ENCODE measurements around the gene TBX2. TPM values are rescaled to one million over a fixed set of nuclear protein-coding genes. Genes with fewer than 3 reads are reported as not detected.

TBX2 gene
- polyA plus RNA-seq, 1 experiment: 7.8 TPM

DNA sequence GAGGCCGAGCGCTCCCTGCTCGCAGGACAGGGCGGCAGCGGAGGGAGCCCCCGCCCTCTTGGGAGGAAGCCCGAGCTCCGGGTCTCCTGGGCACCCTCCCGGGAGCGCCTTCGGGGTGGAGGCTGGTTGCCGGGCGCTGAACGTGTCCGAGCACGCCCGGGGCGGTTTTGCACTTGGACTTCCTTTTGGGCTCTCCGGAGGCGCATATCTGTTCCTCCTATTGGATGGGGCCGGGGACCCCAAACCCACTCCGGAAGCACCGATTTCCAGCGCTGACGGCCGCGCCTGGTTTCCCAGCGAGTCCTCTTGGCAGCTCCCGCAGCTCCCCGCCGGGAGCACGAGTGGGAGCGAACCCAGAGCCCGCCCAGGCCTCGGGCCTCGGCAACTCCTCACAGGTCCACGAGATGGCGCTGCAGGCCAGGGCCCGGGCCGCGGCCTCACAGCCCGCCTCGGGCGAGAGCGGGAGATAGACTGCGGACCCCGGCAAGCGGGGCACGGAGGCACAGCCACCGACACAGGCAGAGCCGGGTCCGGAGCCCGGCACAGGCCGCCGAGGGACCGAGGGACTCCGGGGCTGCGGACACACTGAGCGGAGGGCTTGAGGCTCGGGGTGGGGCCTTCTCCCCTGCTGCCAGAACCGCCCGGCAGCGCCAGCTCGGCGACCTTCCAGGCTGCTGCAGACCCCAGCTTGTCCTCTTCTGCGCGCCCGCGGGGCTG lies 12.7 kb downstream of the TBX2 start:
- POLR2A ChIA-PET: no interaction called here
- peak; percentile 91 for TF ChIP-seq CTCF (IDR thresholded peaks at IDR 0.05; ENCODE audit: insufficient read depth, low read depth, low read length)
- H3K36me3 ChIP-seq (ENCODE audit: control insufficient read depth, insufficient read depth, low read length): peaks cover 1% of the 10 kb centered on the region

DNA sequence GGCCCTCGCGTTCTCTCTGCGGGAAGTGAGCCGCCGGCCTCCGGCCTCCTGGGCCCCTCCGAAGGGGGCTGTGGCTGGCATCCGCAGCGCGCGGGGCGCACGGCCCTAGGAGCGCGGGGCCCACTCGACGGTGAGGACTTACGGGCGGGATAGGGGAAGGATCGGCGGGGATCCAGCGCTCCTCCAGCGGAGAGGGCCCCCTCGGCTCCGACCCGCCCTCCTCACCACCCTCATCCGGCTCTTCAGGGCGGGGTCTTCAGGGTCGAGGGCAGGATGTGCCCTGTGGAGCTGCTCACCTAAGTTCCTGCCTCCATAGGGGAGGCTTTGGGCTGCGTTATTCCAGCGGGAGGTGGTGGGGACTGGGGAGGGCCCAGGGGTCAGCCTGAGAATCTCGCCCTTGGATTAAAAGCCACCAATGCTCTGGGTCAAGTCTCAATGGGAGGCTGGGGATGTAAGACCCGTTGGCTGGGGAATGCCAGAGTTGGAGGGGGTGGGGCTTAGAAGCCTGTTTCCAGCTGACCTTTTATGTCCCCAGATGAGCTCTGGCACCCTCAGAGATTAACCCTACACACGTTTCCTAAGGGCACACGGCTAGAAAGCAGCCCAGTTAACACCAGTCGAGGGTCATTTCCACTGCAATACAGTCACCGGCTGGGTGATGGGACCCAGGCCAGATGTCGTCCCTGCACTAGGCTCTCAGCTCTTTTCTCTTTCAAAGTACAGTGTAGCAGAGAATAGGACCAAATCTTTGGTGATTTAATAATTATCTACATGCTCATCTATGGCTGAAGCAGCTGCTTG lies 13.4 kb downstream of the TBX2 start:
- H3K4me3 ChIP-seq (ENCODE audit: low read depth, low read length): peak overlapping the region; percentile 66
- peaks cover 1% of the 10 kb centered on the region for H3K36me3 ChIP-seq (ENCODE audit: control insufficient read depth, insufficient read depth, low read length)
- DNase-seq (ENCODE audit: low read depth): no peak
- ChIA-PET POLR2A (no interaction called here), CTCF (interaction anchor here (0.6 to 14.0 kb wide), 39 partner anchors 8 to 1728 kb away, joined by 3 to 206 read pairs (median 6); partner anchors contain the start of gene TBX2)
- no peaks in the 10 kb centered on the region for H3K27me3 ChIP-seq (ENCODE audit: control insufficient read depth, insufficient read depth, low read length)
- no peak for TF ChIP-seq CTCF (IDR thresholded peaks at IDR 0.05; ENCODE audit: insufficient read depth, low read depth, low read length)

More for the DNA sequence above, 12.7 kb downstream of the TBX2 start:
- no peak for DNase-seq (ENCODE audit: low read depth)
- Histone ChIP-seq H3K4me3 (ENCODE audit: low read depth, low read length) (peak overlapping the region; percentile 66), H3K27me3 (ENCODE audit: control insufficient read depth, insufficient read depth, low read length) (no peaks in the 10 kb centered on the region)
- CTCF ChIA-PET: interaction anchor here (0.6 to 14.0 kb wide), 61 partner anchors 8 to 1729 kb away, joined by 3 to 206 read pairs (median 5); partner anchors contain the start of gene TBX2

GRCh38 chr17:61413661-61414126 lies 14.1 kb downstream of the TBX2 start:
- H3K27me3 ChIP-seq (ENCODE audit: control insufficient read depth, insufficient read depth, low read length): no peaks in the 10 kb centered on the region
- no peak for DNase-seq (ENCODE audit: low read depth)
- CTCF ChIA-PET: interaction anchor here (0.6 to 14.0 kb wide), 16 partner anchors 12 to 442 kb away, joined by 3 to 206 read pairs (median 12); no protein-coding TSS in a partner anchor
- peaks cover under 1% of the 10 kb centered on the region for H3K36me3 ChIP-seq (ENCODE audit: control insufficient read depth, insufficient read depth, low read length)
- POLR2A ChIA-PET: no interaction called here
- no peak for TF ChIP-seq CTCF (IDR thresholded peaks at IDR 0.05; ENCODE audit: insufficient read depth, low read depth, low read length)
- H3K4me3 ChIP-seq (ENCODE audit: low read depth, low read length): no peak overlapping the region

DNA sequence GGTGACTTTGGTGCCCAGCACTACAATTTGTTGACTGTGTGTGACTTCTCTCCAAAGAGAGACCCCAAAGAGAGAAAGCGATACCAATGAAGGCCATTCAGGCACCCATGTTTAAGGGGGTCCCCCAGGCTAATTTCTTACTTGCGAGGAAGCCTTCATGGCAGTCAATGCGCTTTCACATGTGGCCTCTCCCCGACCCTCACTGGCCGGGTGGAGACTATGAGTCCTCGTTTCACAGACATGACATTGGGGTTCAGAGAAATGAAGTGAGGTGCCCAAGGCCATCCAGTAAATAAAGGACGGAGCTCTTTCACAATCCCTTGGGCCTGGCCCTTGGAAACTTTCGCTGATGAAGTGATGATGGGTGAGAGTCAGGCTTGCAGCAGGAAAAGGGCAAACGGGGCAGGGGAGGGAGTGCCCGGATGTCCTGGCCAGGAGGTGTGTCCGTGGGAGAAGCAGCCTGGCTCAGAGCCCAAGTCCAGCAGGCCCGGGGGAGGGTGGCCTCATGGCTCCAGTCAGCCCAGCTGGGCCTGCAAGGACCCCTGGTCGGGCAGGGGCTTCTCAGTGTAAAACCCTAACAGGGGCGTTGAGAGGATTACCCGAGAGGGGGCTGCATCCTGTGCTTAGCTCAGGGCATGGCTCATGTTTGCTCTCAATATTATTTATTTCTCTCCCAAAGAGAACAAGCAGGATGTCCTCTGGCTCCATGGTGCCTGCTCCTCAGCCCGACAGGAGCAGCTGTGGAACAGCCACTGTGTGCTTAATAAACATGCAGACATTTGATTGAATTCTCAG lies 14.7 kb downstream of the TBX2 start:
- no peaks in the 10 kb centered on the region; the same call in 1 of the 2 replicates for H3K36me3 ChIP-seq (ENCODE audit: control insufficient read depth, insufficient read depth, low read length)
- DNase-seq (ENCODE audit: low read depth): no peak
- no peak for TF ChIP-seq CTCF (IDR thresholded peaks at IDR 0.05; ENCODE audit: insufficient read depth, low read depth, low read length)
- POLR2A ChIA-PET: no interaction called here
- H3K4me3 ChIP-seq (ENCODE audit: low read depth, low read length): no peak overlapping the region
- CTCF ChIA-PET: interaction anchor here (0.6 to 14.0 kb wide), 13 partner anchors 12 to 651 kb away, joined by 3 to 206 read pairs (median 4); no protein-coding TSS in a partner anchor
- H3K27me3 ChIP-seq (ENCODE audit: control insufficient read depth, insufficient read depth, low read length): no peaks in the 10 kb centered on the region
